ENCODE measurements around the gene KLRB1.

The KLRB1 gene

GRCh38 chr12:9607716-9608115, at the start of gene KLRB1:
Gene KLRB1 (minus strand): TSS chr12:9607916. CDS start chr12:9607839, 77 bp downstream.
- DNase-seq (ENCODE audit: low read depth): no peak

- DNase-seq (ENCODE audit: low read depth): peak; percentile 83
Measured at GRCh38 chr12:9651265-9651729, 43.6 kb upstream of the KLRB1 start.

- DNase-seq (ENCODE audit: low read depth): peak; percentile 40
Measured at GRCh38 chr12:9650151-9650576, 42.4 kb upstream of the KLRB1 start.

- DNase-seq (ENCODE audit: low read depth): peak; percentile 14
Measured at GRCh38 chr12:9649532-9649940, 41.8 kb upstream of the KLRB1 start.

GRCh38 chr12:9648701-9649531, 41.2 kb upstream of the KLRB1 start:
- DNase-seq (ENCODE audit: low read depth): peak; percentile 45

GRCh38 chr12:9647825-9648700, 40.3 kb upstream of the KLRB1 start:
- DNase-seq (ENCODE audit: low read depth): peak; percentile 90

GRCh38 chr12:9646794-9647781, 39.4 kb upstream of the KLRB1 start:
- peak; percentile 71 for DNase-seq (ENCODE audit: low read depth)

GRCh38 chr12:9644985-9645551, 37.4 kb upstream of the KLRB1 start:
- peak; percentile 62 for DNase-seq (ENCODE audit: low read depth)

GRCh38 chr12:9643266-9643660, 35.5 kb upstream of the KLRB1 start:
- DNase-seq (ENCODE audit: low read depth): no peak

GRCh38 chr12:9642606-9643265, 35.0 kb upstream of the KLRB1 start:
- no peak for DNase-seq (ENCODE audit: low read depth)

- no peak for DNase-seq (ENCODE audit: low read depth)
Measured at GRCh38 chr12:9640024-9640423, 32.3 kb upstream of the KLRB1 start.

- no peak for DNase-seq (ENCODE audit: low read depth)
Measured at GRCh38 chr12:9636851-9637206, 29.1 kb upstream of the KLRB1 start.

GRCh38 chr12:9636150-9636850, 28.6 kb upstream of the KLRB1 start:
- no peak for DNase-seq (ENCODE audit: low read depth)

- no peak for DNase-seq (ENCODE audit: low read depth)
Measured at GRCh38 chr12:9634969-9635754, 27.4 kb upstream of the KLRB1 start.

GRCh38 chr12:9634177-9634803, 26.6 kb upstream of the KLRB1 start:
- peak; percentile 68 for DNase-seq (ENCODE audit: low read depth)

- no peak for DNase-seq (ENCODE audit: low read depth)
Measured at GRCh38 chr12:9632766-9633165, 25.1 kb upstream of the KLRB1 start.

GRCh38 chr12:9626821-9627220, 19.1 kb upstream of the KLRB1 start:
- no peak for DNase-seq (ENCODE audit: low read depth)

- DNase-seq (ENCODE audit: low read depth): no peak
Measured at GRCh38 chr12:9626291-9626690, 18.6 kb upstream of the KLRB1 start.

GRCh38 chr12:9625019-9625418, 17.3 kb upstream of the KLRB1 start:
- no peak for DNase-seq (ENCODE audit: low read depth)
